Measurements from ENCODE around the gene AGAP1.

The AGAP1 gene

GRCh38 chr2:235930701-235931100, 436.9 kb downstream of the AGAP1 start:
- no peak for TF ChIP-seq CTCF (IDR thresholded peaks at IDR 0.05; ENCODE audit: low read depth, low read length, poor library complexity, severe bottlenecking)
- no peak for TF ChIP-seq EZH2phosphoT487 (IDR thresholded peaks at IDR 0.05; ENCODE audit: borderline replicate concordance, low read length)
- H3K4me3 ChIP-seq (ENCODE audit: low read length), result no peak overlapping the region

GRCh38 chr2:235931676-235932075, 437.8 kb downstream of the AGAP1 start:
- Histone ChIP-seq H3K4me2 (ENCODE audit: low read length) (no peak overlapping the region), H3K79me2 (ENCODE audit: control insufficient read depth, low read length) (no peaks in the 10 kb centered on the region), H3K36me3 (ENCODE audit: control insufficient read depth, low read length) (no peaks in the 10 kb centered on the region)

More at GRCh38 chr2:235930701-235931100, 436.9 kb downstream of the AGAP1 start:
- H3K27ac ChIP-seq (ENCODE audit: low read depth, low read length), result no peak overlapping the region
- H3K27me3 ChIP-seq (ENCODE audit: control insufficient read depth, low read length), result no peaks in the 10 kb centered on the region
- H3K36me3 ChIP-seq (ENCODE audit: control insufficient read depth, low read length), result no peaks in the 10 kb centered on the region
- no peak overlapping the region for H3K4me2 ChIP-seq (ENCODE audit: low read length)
- no peaks in the 10 kb centered on the region for H3F3A ChIP-seq (ENCODE audit: control insufficient read depth, insufficient read depth)
- H3K9me3 ChIP-seq (ENCODE audit: control insufficient read depth, insufficient read depth, low read length), result no peaks in the 10 kb centered on the region
- no peaks in the 10 kb centered on the region for H3K79me2 ChIP-seq (ENCODE audit: control insufficient read depth, low read length)
- no peaks in the 10 kb centered on the region for H3K4me1 ChIP-seq (ENCODE audit: control insufficient read depth, low read length)
- no peaks in the 10 kb centered on the region for H3K9me2 ChIP-seq (replicated peaks; ENCODE audit: control insufficient read depth, low read length)
- no peaks in the 10 kb centered on the region for H4K20me1 ChIP-seq (ENCODE audit: control insufficient read depth, insufficient read depth, low read depth, low read length)

GRCh38 chr2:235934059-235934773, 440.4 kb downstream of the AGAP1 start:
- Histone ChIP-seq H3K4me2 (ENCODE audit: low read length) (no peak overlapping the region), H3K36me3 (ENCODE audit: control insufficient read depth, low read length) (no peaks in the 10 kb centered on the region), H3F3A (ENCODE audit: control insufficient read depth, insufficient read depth) (no peaks in the 10 kb centered on the region)

More at GRCh38 chr2:235931676-235932075, 437.8 kb downstream of the AGAP1 start:
- Histone ChIP-seq H3K9me3 (ENCODE audit: control insufficient read depth, insufficient read depth, low read length) (no peaks in the 10 kb centered on the region; the same call in 1 of the 2 replicates), H3K27ac (ENCODE audit: low read depth, low read length) (no peak overlapping the region), H4K20me1 (ENCODE audit: control insufficient read depth, insufficient read depth, low read depth, low read length) (no peaks in the 10 kb centered on the region), H3K9me2 (replicated peaks; ENCODE audit: control insufficient read depth, low read length) (no peaks in the 10 kb centered on the region), H3K4me3 (ENCODE audit: low read length) (no peak overlapping the region), H3K4me1 (ENCODE audit: control insufficient read depth, low read length) (no peaks in the 10 kb centered on the region), H3F3A (ENCODE audit: control insufficient read depth, insufficient read depth) (no peaks in the 10 kb centered on the region), H3K27me3 (ENCODE audit: control insufficient read depth, low read length) (no peaks in the 10 kb centered on the region)
- TF ChIP-seq CTCF (IDR thresholded peaks at IDR 0.05; ENCODE audit: low read depth, low read length, poor library complexity, severe bottlenecking) (no peak), EZH2phosphoT487 (IDR thresholded peaks at IDR 0.05; ENCODE audit: borderline replicate concordance, low read length) (no peak)

More at GRCh38 chr2:235934059-235934773, 440.4 kb downstream of the AGAP1 start:
- H3K27ac ChIP-seq (ENCODE audit: low read depth, low read length), result no peak overlapping the region
- TF ChIP-seq EZH2phosphoT487 (IDR thresholded peaks at IDR 0.05; ENCODE audit: borderline replicate concordance, low read length) (no peak), CTCF (IDR thresholded peaks at IDR 0.05; ENCODE audit: low read depth, low read length, poor library complexity, severe bottlenecking) (no peak)
- no peaks in the 10 kb centered on the region; the same call in 1 of the 2 replicates for H3K9me3 ChIP-seq (ENCODE audit: control insufficient read depth, insufficient read depth, low read length)
- no peaks in the 10 kb centered on the region for H4K20me1 ChIP-seq (ENCODE audit: control insufficient read depth, insufficient read depth, low read depth, low read length)
- no peak overlapping the region for H3K4me3 ChIP-seq (ENCODE audit: low read length)
- H3K27me3 ChIP-seq (ENCODE audit: control insufficient read depth, low read length), result no peaks in the 10 kb centered on the region
- H3K4me1 ChIP-seq (ENCODE audit: control insufficient read depth, low read length), result no peaks in the 10 kb centered on the region
- no peaks in the 10 kb centered on the region for H3K79me2 ChIP-seq (ENCODE audit: control insufficient read depth, low read length)
- no peaks in the 10 kb centered on the region for H3K9me2 ChIP-seq (replicated peaks; ENCODE audit: control insufficient read depth, low read length)

All from DOHH2 (cell line).